Progenitor cell of endocrine pancreas (in vitro differentiated cells): Measurements from ENCODE around the gene ADAM10. TPM values are rescaled to one million over a fixed set of nuclear protein-coding genes. Genes with fewer than 3 reads are reported as not detected.

Experiments
- DNase-seq: peaks from one replicate; pipeline ENCODE4 v3.0.0; 2021; ENCODE audit warnings: low spot score; ENCODE audit not compliant: unreplicated experiment
- H3K27ac Mint-ChIP-seq: 2 replicates; pipeline ENCODE4 v1.8.0; 2021; ENCODE audit warnings: mild to moderate bottlenecking, moderate library complexity, mixed read lengths
- H3K27me3 Mint-ChIP-seq: 2 replicates; pipeline ENCODE4 v1.8.0; 2021; ENCODE audit warnings: mixed read lengths
- H3K36me3 Mint-ChIP-seq: 2 replicates; pipeline ENCODE4 v1.8.0; 2022; ENCODE audit warnings: mixed read lengths; ENCODE audit not compliant: insufficient read depth
- H3K4me1 Mint-ChIP-seq: 2 replicates; pipeline ENCODE4 v1.8.0; 2021; ENCODE audit warnings: low read depth, mixed read lengths
- H3K4me3 Mint-ChIP-seq: 2 replicates; pipeline ENCODE4 v1.8.0; 2021; ENCODE audit warnings: low read depth, mild to moderate bottlenecking, moderate library complexity, mixed read lengths
- H3K9me3 Mint-ChIP-seq: 2 replicates; pipeline ENCODE4 v1.8.0; 2021; ENCODE audit warnings: low read depth, mixed read lengths
- total RNA-seq: library from RNA; stranded (reverse); gene quantifications from 2 replicates; pipeline ENCODE4 v1.2.1, GENCODE V29; 2021
- TF ChIP-seq, protein P1 (sequence below): fragments of 200-600 bp; sonication (generic); IDR thresholded peaks from one replicate; pipeline ENCODE4 v1.5.0; 2021; ENCODE audit warnings: antibody characterized with exemption, mild to moderate bottlenecking; ENCODE audit not compliant: unreplicated experiment

Gene ADAM10
- total RNA-seq, 1 donor from 2014 or later = 237 TPM

DNA sequence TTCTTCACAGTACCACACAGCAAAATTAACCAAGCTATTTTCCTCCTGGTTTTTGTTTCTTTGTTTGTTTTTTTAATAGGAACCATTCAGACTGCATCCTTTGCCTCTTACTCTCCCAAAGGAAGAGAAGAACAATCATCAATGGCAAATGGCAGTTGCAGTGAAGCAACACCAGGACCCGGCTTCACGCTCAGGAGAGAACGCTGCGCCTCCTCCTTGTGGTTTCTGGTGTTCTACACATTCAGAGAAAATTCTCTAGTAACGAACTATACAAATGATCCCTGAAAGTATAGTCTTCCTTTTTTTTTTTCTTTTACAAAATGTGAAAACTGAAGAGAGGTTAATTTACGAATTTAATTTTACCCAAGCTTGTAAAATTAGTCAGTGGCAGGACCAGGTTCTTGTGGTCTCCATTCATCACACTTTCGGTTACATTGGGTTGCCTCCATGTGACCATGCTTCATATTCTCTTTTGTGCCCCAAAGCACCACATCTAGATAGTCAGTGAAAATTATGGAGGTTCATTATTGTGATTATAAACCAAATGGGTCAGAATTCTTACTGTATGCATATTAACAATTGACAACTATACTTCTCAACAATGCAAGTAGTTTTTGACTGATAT is 11.0 kb upstream of the ADAM10 start:
- Mint-ChIP-seq H3K27me3 (no peaks in the 10 kb centered on the region), H3K4me3 (no peak overlapping the region), H3K27ac (no peak overlapping the region), H3K36me3 (peaks cover 1% of the 10 kb centered on the region), H3K4me1 (no peaks in the 10 kb centered on the region), H3K9me3 (peaks cover 4% of the 10 kb centered on the region)
- no peak for DNase-seq
- TF ChIP-seq, protein P1, sequence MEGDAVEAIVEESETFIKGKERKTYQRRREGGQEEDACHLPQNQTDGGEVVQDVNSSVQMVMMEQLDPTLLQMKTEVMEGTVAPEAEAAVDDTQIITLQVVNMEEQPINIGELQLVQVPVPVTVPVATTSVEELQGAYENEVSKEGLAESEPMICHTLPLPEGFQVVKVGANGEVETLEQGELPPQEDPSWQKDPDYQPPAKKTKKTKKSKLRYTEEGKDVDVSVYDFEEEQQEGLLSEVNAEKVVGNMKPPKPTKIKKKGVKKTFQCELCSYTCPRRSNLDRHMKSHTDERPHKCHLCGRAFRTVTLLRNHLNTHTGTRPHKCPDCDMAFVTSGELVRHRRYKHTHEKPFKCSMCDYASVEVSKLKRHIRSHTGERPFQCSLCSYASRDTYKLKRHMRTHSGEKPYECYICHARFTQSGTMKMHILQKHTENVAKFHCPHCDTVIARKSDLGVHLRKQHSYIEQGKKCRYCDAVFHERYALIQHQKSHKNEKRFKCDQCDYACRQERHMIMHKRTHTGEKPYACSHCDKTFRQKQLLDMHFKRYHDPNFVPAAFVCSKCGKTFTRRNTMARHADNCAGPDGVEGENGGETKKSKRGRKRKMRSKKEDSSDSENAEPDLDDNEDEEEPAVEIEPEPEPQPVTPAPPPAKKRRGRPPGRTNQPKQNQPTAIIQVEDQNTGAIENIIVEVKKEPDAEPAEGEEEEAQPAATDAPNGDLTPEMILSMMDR = no peak

DNA sequence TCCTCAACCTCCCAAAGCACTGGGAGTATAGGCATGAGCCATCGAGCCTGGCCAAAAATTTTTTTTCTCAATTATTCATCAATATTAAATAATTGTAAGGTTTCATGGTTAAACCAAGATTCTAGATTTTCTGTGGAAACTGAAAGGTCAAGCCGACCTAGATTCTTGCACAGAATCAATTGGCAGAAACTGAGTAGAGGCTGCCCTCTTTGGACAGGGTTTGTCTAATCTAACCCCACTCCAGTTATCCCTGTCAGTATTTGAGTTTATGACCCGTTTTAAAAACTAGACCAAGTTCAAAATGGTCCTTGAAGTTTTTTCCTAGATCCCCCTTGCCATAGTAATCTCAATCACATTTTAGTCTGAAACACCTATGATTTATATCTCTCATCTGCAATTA is 8.6 kb upstream of the ADAM10 start:
- no peak overlapping the region for H3K27ac Mint-ChIP-seq
- H3K27me3 Mint-ChIP-seq = no peaks in the 10 kb centered on the region
- no peaks in the 10 kb centered on the region for H3K4me1 Mint-ChIP-seq
- no peak for DNase-seq
- no peaks in the 10 kb centered on the region for H3K36me3 Mint-ChIP-seq
- H3K4me3 Mint-ChIP-seq = no peak overlapping the region
- TF ChIP-seq, protein P1 = no peak
- no peaks in the 10 kb centered on the region for H3K9me3 Mint-ChIP-seq

DNA sequence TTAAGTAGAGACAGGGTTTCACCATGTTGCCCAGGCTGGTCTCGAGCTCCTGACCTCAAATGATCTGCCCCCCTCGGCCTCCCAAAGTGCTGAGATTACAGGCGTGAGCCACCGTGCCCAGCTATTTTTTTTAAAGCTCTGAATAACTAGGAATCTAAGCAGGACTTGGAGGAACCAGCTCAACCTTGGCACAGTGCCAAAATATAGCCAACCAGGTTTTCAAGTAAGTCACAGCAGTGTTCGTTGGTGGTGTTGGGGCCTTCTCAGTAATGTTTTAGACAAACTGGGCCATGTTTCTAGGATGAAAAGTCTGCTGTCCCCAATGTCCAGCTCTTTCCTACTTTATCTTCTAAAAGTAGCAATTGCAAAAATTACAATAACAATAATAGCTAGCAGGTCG is 6.4 kb upstream of the ADAM10 start:
- H3K9me3 Mint-ChIP-seq = no peaks in the 10 kb centered on the region
- H3K36me3 Mint-ChIP-seq = no peaks in the 10 kb centered on the region

DNA sequence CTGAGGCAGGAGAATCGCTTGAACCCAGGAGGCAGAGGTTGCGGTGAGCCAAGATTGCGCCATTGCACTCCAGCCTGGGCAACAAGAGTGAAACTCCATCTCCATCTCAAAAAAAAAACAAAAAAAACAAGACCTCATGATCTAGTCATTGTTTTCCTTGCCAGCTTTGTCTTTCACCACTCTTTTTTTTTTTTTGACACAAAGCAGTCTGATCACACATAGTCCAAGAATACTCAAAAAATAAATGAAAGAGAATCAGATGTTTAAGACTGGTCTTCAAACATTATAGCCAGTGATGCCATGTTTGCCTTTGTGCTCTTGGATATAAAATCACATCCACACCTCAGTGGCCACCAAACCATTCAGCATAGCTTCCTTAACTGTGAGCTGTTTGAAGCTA is 5.8 kb upstream of the ADAM10 start:
- TF ChIP-seq, protein P1 = no peak
- DNase-seq = no peak
- no peak overlapping the region for H3K4me3 Mint-ChIP-seq
- no peaks in the 10 kb centered on the region for H3K9me3 Mint-ChIP-seq
- H3K36me3 Mint-ChIP-seq = no peaks in the 10 kb centered on the region
- no peaks in the 10 kb centered on the region for H3K4me1 Mint-ChIP-seq
- no peaks in the 10 kb centered on the region for H3K27me3 Mint-ChIP-seq
- H3K27ac Mint-ChIP-seq = no peak overlapping the region

More for the DNA sequence above, 6.4 kb upstream of the ADAM10 start:
- H3K27ac Mint-ChIP-seq = no peak overlapping the region
- H3K4me3 Mint-ChIP-seq = no peak overlapping the region
- no peaks in the 10 kb centered on the region for H3K4me1 Mint-ChIP-seq
- TF ChIP-seq, protein P1 = no peak
- H3K27me3 Mint-ChIP-seq = no peaks in the 10 kb centered on the region
- no peak for DNase-seq

DNA sequence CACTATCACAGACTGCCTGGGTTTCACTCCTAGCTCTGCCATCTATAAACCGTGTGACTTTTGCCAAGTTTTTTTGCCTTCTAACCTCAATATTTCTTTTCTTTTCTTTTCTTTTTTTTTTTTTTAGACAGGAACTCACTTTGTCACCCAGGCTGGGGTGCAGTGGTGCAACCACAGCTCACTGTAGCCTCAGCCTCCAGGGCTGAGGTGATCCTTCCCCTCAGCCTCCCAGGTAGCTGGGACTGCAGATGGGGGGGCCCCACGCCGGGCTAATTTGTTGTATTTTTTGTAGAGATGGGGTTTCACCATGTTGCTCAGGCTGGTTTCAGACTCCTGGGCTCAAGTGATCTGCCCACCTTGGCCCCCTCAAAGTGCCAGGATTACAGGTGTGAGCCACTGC is 3.2 kb upstream of the ADAM10 start:
- Mint-ChIP-seq H3K4me1 (peaks cover 9% of the 10 kb centered on the region), H3K4me3 (no peak overlapping the region), H3K9me3 (no peaks in the 10 kb centered on the region), H3K27ac (no peak overlapping the region), H3K27me3 (no peaks in the 10 kb centered on the region), H3K36me3 (no peaks in the 10 kb centered on the region)
- TF ChIP-seq, protein P1 = no peak
- no peak for DNase-seq
